Brain microvascular endothelial cell (primary cell): ENCODE results near the gene H6PD.

Experiments used
- DNase-seq: peaks from one replicate; pipeline ENCODE4 v3.0.0-alpha.2; 2020
- H3K27ac ChIP-seq: fragments of 250-450 bp; sonication (Bioruptor Pico); 2 replicates; pipeline ENCODE4 v1.5.1; 2020; ENCODE audit warnings: mild to moderate bottlenecking, moderate library complexity
- H3K27me3 ChIP-seq: fragments of 250-450 bp; sonication (Bioruptor Pico); replicated peaks from 2 replicates; pipeline ENCODE4 v1.5.1; 2020; ENCODE audit warnings: mild to moderate bottlenecking
- H3K36me3 ChIP-seq: fragments of 250-450 bp; sonication (Bioruptor Pico); replicated peaks from 2 replicates; pipeline ENCODE4 v1.5.1; 2020; ENCODE audit warnings: mild to moderate bottlenecking
- H3K4me3 ChIP-seq: 2 replicates; pipeline ENCODE4 v1.5.1; 2011; ENCODE audit warnings: low read depth, mild to moderate bottlenecking, control low read depth, low read length, moderate library complexity
- in situ Hi-C: cut with HindIII; loops from 2 replicates; pipeline ENCODE4 v1.10.0; 2017; ENCODE audit warnings: low sequenced_read_pairs, low pct_ligation_motif_present
- TF ChIP-seq, protein P1 (sequence below): IDR thresholded peaks from 2 replicates; pipeline ENCODE4 v1.5.1; 2011; ENCODE audit warnings: low read depth, mild to moderate bottlenecking, moderate library complexity, low read length, control low read depth, inconsistent platforms; ENCODE audit errors: missing control alignments

The H6PD gene

DNA sequence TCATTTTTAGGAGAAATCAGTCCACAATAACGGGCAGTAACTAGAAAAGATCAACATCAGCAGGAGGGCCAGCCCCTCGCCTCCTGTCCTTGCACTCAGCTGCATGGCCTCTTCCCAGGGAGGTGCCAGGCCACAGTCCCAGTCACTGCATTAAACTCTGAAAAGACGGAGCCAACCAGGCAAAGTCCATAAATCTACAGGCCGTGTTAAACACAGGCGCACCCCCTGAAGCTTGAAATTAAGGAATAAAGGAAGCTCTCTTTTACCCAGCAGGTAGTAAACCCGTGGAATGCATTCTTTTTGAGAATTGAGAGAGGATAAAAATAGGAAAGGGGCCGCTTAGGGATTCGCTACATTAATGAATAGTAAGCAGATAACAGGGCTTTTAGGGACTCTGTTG, 18.4 kb downstream of the H6PD start:
- Histone ChIP-seq H3K27me3 (no peaks in the 10 kb centered on the region), H3K27ac (no peak overlapping the region), H3K4me3 (no peak overlapping the region), H3K36me3 (no peaks in the 10 kb centered on the region)
- DNase-seq, result no peak
- TF ChIP-seq, protein P1, sequence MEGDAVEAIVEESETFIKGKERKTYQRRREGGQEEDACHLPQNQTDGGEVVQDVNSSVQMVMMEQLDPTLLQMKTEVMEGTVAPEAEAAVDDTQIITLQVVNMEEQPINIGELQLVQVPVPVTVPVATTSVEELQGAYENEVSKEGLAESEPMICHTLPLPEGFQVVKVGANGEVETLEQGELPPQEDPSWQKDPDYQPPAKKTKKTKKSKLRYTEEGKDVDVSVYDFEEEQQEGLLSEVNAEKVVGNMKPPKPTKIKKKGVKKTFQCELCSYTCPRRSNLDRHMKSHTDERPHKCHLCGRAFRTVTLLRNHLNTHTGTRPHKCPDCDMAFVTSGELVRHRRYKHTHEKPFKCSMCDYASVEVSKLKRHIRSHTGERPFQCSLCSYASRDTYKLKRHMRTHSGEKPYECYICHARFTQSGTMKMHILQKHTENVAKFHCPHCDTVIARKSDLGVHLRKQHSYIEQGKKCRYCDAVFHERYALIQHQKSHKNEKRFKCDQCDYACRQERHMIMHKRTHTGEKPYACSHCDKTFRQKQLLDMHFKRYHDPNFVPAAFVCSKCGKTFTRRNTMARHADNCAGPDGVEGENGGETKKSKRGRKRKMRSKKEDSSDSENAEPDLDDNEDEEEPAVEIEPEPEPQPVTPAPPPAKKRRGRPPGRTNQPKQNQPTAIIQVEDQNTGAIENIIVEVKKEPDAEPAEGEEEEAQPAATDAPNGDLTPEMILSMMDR, result no peak
- in situ Hi-C loops, result no loop called here

DNA sequence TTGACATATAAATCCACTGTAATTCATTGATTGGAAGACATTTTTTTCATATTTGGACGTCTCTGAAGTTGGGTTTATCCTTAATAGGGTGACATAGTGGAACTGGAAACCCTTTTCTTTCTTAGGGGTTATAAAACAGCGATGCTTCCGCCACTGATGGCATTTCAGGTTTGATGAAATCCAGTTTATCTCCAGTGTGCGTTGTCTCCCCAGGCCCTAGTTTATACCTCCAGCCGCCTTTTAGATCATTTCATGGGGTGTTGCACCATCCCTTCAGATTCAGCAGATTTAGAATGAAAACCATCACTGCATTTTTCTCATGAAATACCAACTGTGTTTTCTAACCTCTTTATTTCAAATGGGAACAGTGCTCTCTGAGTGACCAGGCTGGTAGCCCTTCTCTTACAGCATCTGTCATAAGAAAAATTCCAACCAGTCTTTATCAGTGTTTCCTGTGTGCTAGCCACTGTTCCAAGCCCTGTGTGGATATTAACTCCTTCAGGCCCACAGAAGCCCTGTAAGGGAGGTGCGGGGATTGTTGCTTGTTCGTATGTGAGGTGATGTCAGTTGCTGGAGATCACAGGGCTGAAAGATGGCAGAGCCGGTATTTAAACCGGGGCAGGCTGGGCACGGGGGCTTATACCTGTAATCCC, 19.0 kb downstream of the H6PD start:
- Histone ChIP-seq H3K27me3 (no peaks in the 10 kb centered on the region), H3K36me3 (no peaks in the 10 kb centered on the region), H3K27ac (no peak overlapping the region), H3K4me3 (no peak overlapping the region)
- peak; percentile 53 for DNase-seq
- in situ Hi-C loops, result no loop called here
- TF ChIP-seq, protein P1, result no peak

DNA sequence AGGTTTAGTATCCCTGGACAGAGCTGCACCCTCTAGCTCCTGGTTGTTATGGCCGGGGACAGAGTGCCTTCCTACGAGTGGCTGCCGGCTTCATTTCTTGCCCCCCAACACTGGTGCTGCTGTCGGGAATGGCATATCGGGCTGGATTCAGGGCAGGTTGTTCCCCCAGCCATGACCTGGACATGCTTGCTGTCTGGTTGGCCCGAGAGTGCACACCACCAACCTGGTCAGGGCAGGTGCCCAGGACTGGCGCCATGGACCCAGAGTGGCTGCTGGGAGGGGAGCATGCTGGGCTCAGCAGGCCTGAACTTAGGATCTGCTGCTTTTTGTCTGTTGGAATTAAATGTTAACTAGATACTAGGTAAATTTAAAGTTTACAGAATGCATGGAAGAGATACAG, 21.8 kb downstream of the H6PD start:
- in situ Hi-C loops, result no loop called here

GRCh38 chr1:9257851-9258250, 23.3 kb downstream of the H6PD start:
- Histone ChIP-seq H3K4me3 (no peak overlapping the region), H3K27me3 (no peaks in the 10 kb centered on the region), H3K36me3 (no peaks in the 10 kb centered on the region), H3K27ac (no peak overlapping the region)
- DNase-seq, result no peak
- TF ChIP-seq, protein P1, result no peak
- in situ Hi-C loops, result no loop called here

More for the DNA sequence above, 21.8 kb downstream of the H6PD start:
- H3K4me3 ChIP-seq, result no peak overlapping the region
- no peaks in the 10 kb centered on the region for H3K36me3 ChIP-seq
- no peak overlapping the region for H3K27ac ChIP-seq
- H3K27me3 ChIP-seq, result no peaks in the 10 kb centered on the region
- no peak for DNase-seq
- TF ChIP-seq, protein P1, result no peak

DNA sequence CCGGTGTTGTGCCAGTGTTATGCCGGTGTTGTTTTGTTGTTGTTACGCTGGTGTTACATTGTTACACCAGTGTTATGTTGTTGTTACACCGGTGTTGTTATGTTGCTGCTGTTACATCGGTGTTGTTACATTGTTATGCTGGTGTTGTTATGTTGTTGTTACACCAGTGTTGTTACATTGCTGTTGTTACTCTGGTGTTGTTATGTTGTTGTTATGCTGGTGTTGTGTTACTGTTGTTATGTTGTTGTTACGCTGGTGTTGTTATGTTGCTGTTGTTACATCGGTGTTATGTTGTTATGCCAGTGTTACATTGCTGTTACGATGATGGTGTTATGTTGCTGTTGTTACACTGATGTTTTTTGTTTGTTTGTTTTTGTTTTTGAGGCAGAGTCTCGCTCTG, 24.1 kb downstream of the H6PD start:
- no peak for DNase-seq
- no peaks in the 10 kb centered on the region for H3K27me3 ChIP-seq
- in situ Hi-C loops, result no loop called here
- H3K36me3 ChIP-seq, result no peaks in the 10 kb centered on the region
- TF ChIP-seq, protein P1, result no peak
- H3K27ac ChIP-seq, result no peak overlapping the region
- H3K4me3 ChIP-seq, result no peak overlapping the region
